HCT116 (cell line): ENCODE data around the gene RIMS1.

ENCODE experiments used
- CTCF ChIP-seq, 3 experiments: fragments of 200-600 bp in 1 of 3; sonication (generic) in 1 of 3; IDR thresholded peaks in 2 of 3; conservative IDR thresholded peaks in 1 of 3; 2 replicates each; pipeline ENCODE4 v1.5.1; 2012 to 2017; ENCODE audit warnings: low read depth in 2 of 3, low read length in 2 of 3, antibody characterized with exemption in 1 of 3, borderline replicate concordance in 1 of 3, control low read depth in 1 of 3, mild to moderate bottlenecking in 1 of 3, mixed read lengths in 1 of 3, mixed run types in 1 of 3, moderate library complexity in 1 of 3; ENCODE audit not compliant: insufficient read depth in 1 of 3
- EGR1 ChIP-seq: IDR thresholded peaks from 2 replicates; pipeline ENCODE4 v1.6.1; 2012; ENCODE audit warnings: low read depth
- EZH2 ChIP-seq: fragments of 200-600 bp; sonication (generic); IDR thresholded peaks from 2 replicates; pipeline ENCODE4 v1.6.1; 2017; ENCODE audit warnings: antibody characterized with exemption, mixed run types
- EZH2phosphoT487 ChIP-seq: fragments of 200-600 bp; IDR thresholded peaks from 2 replicates; pipeline ENCODE4 v1.6.1; 2018; ENCODE audit warnings: antibody characterized with exemption, borderline replicate concordance
- POLR2AphosphoS5 ChIP-seq: IDR thresholded peaks from 2 replicates; pipeline ENCODE4 v1.6.1; 2011; ENCODE audit warnings: mild to moderate bottlenecking, low read depth, low read length, moderate library complexity
- RAD21 ChIP-seq: IDR thresholded peaks from 2 replicates; pipeline ENCODE4 v1.6.1; 2012; ENCODE audit warnings: low read depth, mild to moderate bottlenecking
- SP1 ChIP-seq: IDR thresholded peaks from 2 replicates; pipeline ENCODE4 v1.6.1; 2012; ENCODE audit warnings: low read depth
- YY1 ChIP-seq: IDR thresholded peaks from 2 replicates; pipeline ENCODE4 v1.6.1; 2011; ENCODE audit warnings: low read length, low read depth, moderate library complexity, mild to moderate bottlenecking; ENCODE audit not compliant: insufficient replicate concordance; ENCODE audit errors: extremely low read depth

GRCh38 chr6:72260489-72260888 lies 374.1 kb downstream of the RIMS1 start:
- TF ChIP-seq RAD21 (no peak), EZH2phosphoT487 (no peak), CTCF (IDR thresholded peaks at IDR 0.05 in 2 of 3, conservative IDR thresholded peaks at IDR 0.05 in 1 of 3; ENCODE audit: borderline replicate concordance in 1 of 3, insufficient read depth in 1 of 3, low read depth in 2 of 3, low read length in 2 of 3) (no peak), POLR2AphosphoS5 (no peak), EZH2 (no peak), SP1 (no peak), YY1 (no peak), EGR1 (no peak)
